ENCODE data around the gene PHPT1. TPM values are rescaled to one million over a fixed set of nuclear protein-coding genes. Genes with fewer than 3 reads are reported as not detected.

The PHPT1 gene
- total and polyA plus RNA-seq, 2 of the 13 experiments (the other 11 are each of a cell fraction or from before 2014, with no cell fraction given) = 189 to 192 TPM

GRCh38 chr9:136886610-136887597 lies 37.7 kb downstream of the PHPT1 start (continued):
- TF ChIP-seq ARID5B (CRISPR knock-in tag; IDR thresholded peaks at IDR 0.05) (no peak), CAMTA2 (CRISPR knock-in tag; IDR thresholded peaks at IDR 0.05; ENCODE audit: borderline replicate concordance) (no peak), ZNF256 (CRISPR knock-in tag; conservative IDR thresholded peaks at IDR 0.05) (0 out of 2 replicates have a peak, but pooled peaks have one; percentile 49), SNAPC2 (CRISPR knock-in tag; IDR thresholded peaks at IDR 0.05) (no peak), ZNF432 (CRISPR knock-in tag; IDR thresholded peaks at IDR 0.05; ENCODE audit: borderline replicate concordance) (no peak), GABPA (IDR thresholded peaks at IDR 0.05; ENCODE audit: low read depth, low read length) (no peak), GABPA (CRISPR knock-in tag; IDR thresholded peaks at IDR 0.05; ENCODE audit: low read depth) (no peak), SNAI1 (CRISPR knock-in tag; IDR thresholded peaks at IDR 0.05; ENCODE audit: borderline replicate concordance) (no peak), SCMH1 (CRISPR knock-in tag; IDR thresholded peaks at IDR 0.05; ENCODE audit: borderline replicate concordance) (no peak), RBFOX2 (IDR thresholded peaks at IDR 0.05; ENCODE audit: low read depth, low read length) (peak; percentile 15; the same call in 1 of the 2 replicates), TOPORS (CRISPR knock-in tag; IDR thresholded peaks at IDR 0.05) (no peak), FOXC1 (CRISPR knock-in tag; IDR thresholded peaks at IDR 0.05; ENCODE audit: borderline replicate concordance) (no peak), MAFK (conservative IDR thresholded peaks at IDR 0.05 in 1 of 2, IDR thresholded peaks at IDR 0.05 in 1 of 2; ENCODE audit: low read length in 2 of 2) (no peak), RAD21 (CRISPR knock-in tag; IDR thresholded peaks at IDR 0.05) (no peak), STAT6 (CRISPR knock-in tag; IDR thresholded peaks at IDR 0.05; ENCODE audit: borderline replicate concordance) (no peak), HNRNPK (IDR thresholded peaks at IDR 0.05; ENCODE audit: low read depth, low read length, poor library complexity, severe bottlenecking) (no peak), BRD4 (CRISPR knock-in tag; IDR thresholded peaks at IDR 0.05) (no peak), ZNF543 (CRISPR knock-in tag; IDR thresholded peaks at IDR 0.05) (0 out of 2 replicates have a peak, but pooled peaks have one; percentile 34), TFDP1 (CRISPR knock-in tag; IDR thresholded peaks at IDR 0.05; ENCODE audit: borderline replicate concordance) (no peak), SMAD9 (CRISPR knock-in tag; IDR thresholded peaks at IDR 0.05) (no peak), SMAD3 (CRISPR knock-in tag; IDR thresholded peaks at IDR 0.05) (no peak), SALL2 (CRISPR knock-in tag; IDR thresholded peaks at IDR 0.05) (no peak)

Measured in HepG2 (cell line).